BLaER1 treated with 17β-estradiol and CSF1 and Interleukin-3, amounts not matched to agents 10 nM and 100 nM (cell line): ENCODE measurements around the gene IFT25.

Source experiments
- H3K27ac ChIP-seq, 11 experiments: shearing (Covaris generic); formaldehyde crosslinking; 2 replicates each; pipeline ENCODE4 v1.8.1; 2022
- H3K27me3 ChIP-seq, 11 experiments: shearing (Covaris generic); formaldehyde crosslinking; 2 replicates each; pipeline ENCODE4 v1.8.1; 2022
- H3K36me3 ChIP-seq, 11 experiments: shearing (Covaris generic); formaldehyde crosslinking; 2 replicates each; pipeline ENCODE4 v1.8.1; 2022
- H3K4me1 ChIP-seq, 10 experiments: shearing (Covaris generic); formaldehyde crosslinking; 2 replicates each; pipeline ENCODE4 v1.8.1; 2022
- H3K4me2 ChIP-seq, 11 experiments: shearing (Covaris generic); formaldehyde crosslinking; 2 replicates each; pipeline ENCODE4 v1.8.1; 2022
- H3K4me3 ChIP-seq, 10 experiments: shearing (Covaris generic); formaldehyde crosslinking; 2 replicates each; pipeline ENCODE4 v1.8.1; 2022
- H3K9ac ChIP-seq, 11 experiments: shearing (Covaris generic); formaldehyde crosslinking; 2 replicates each; pipeline ENCODE4 v1.8.1; 2022
- H3K9me3 ChIP-seq, 11 experiments: shearing (Covaris generic); formaldehyde crosslinking; replicated peaks in 1 of 11; 2 replicates each; pipeline ENCODE4 v1.8.1; 2022
- H4K20me1 ChIP-seq, 11 experiments: shearing (Covaris generic); formaldehyde crosslinking; 2 replicates each; pipeline ENCODE4 v1.8.1; 2022
- Cebpa-rat ChIP-seq, 11 experiments: shearing (Covaris generic); IDR thresholded peaks; 2 replicates each; pipeline ENCODE4 v1.8.1; 2022

Gene IFT25

GRCh38 chr1:53948291-53948690 is 2.8 kb upstream of the IFT25 start:
- no peak for TF ChIP-seq Cebpa-rat (IDR thresholded peaks at IDR 0.05)
- no peak overlapping the region for H3K4me3 ChIP-seq
- H3K9me3 ChIP-seq, result no peaks in the 10 kb centered on the region
- H3K27me3 ChIP-seq, result no peaks in the 10 kb centered on the region
- H3K9ac ChIP-seq, result peak overlapping the region in 5 of 11 experiments; percentile 10 to 83 (median 16); a peak in 4 of 22 replicates
- no peak overlapping the region for H3K27ac ChIP-seq
- peaks cover 3 to 44% (median 15%) of the 10 kb centered on the region in 11 experiments; a peak in 20 of 22 replicates for H4K20me1 ChIP-seq
- H3K4me2 ChIP-seq, result peak overlapping the region in 7 of 11 experiments; percentile 72 to 95 (median 89); a peak in 10 of 22 replicates
- H3K36me3 ChIP-seq, result peaks cover 22 to 40% (median 30%) of the 10 kb centered on the region in 11 experiments
- peaks cover 31 to 48% (median 37%) of the 10 kb centered on the region in 10 experiments for H3K4me1 ChIP-seq

GRCh38 chr1:53947172-53947907 is 1.8 kb upstream of the IFT25 start:
- H3K9ac ChIP-seq, result peak overlapping the region; percentile 73 to 83 (median 81); a peak in 21 of 22 replicates

GRCh38 chr1:53946252-53947171 is 1.0 kb upstream of the IFT25 start, which contains the start of gene LRRC42:
TSS of gene LRRC42 (plus strand) at chr1:53946350. CDS start at chr1:53952000, 5,650 bp downstream.
- H3K27ac ChIP-seq, result peak within 1 kb of the TSS; percentile 61 to 89 (median 80)
- H3K27me3 ChIP-seq, result no peaks in the 10 kb centered on the region
- peak within 1 kb of the TSS; percentile 86 to 98 (median 92) for H3K4me2 ChIP-seq
- H3K9me3 ChIP-seq, result no peaks in the 10 kb centered on the region
- peaks cover 3 to 35% (median 13%) of the 10 kb centered on the region in 11 experiments; a peak in 18 of 22 replicates for H4K20me1 ChIP-seq
- peak within 1 kb of the TSS; percentile 82 to 91 (median 88) for H3K9ac ChIP-seq
- H3K4me3 ChIP-seq, result peak within 1 kb of the TSS; percentile 75 to 98 (median 91)
- H3K36me3 ChIP-seq, result peaks cover 5 to 24% (median 13%) of the 10 kb centered on the region in 11 experiments; a peak in 19 of 22 replicates
- TF ChIP-seq Cebpa-rat (IDR thresholded peaks at IDR 0.05), result no peak
- peaks cover 31 to 49% (median 38%) of the 10 kb centered on the region in 10 experiments for H3K4me1 ChIP-seq

More at GRCh38 chr1:53947172-53947907, 1.8 kb upstream of the IFT25 start:
- Histone ChIP-seq H3K27me3 (no peaks in the 10 kb centered on the region), H3K4me2 (peak overlapping the region; percentile 72 to 95 (median 89)), H3K36me3 (peaks cover 13 to 32% (median 21%) of the 10 kb centered on the region in 11 experiments), H3K27ac (peak overlapping the region in 9 of 11 experiments; percentile 13 to 81 (median 68); a peak in 7 of 22 replicates), H4K20me1 (peaks cover 3 to 43% (median 15%) of the 10 kb centered on the region in 11 experiments; a peak in 20 of 22 replicates), H3K9me3 (no peaks in the 10 kb centered on the region), H3K4me1 (peaks cover 31 to 49% (median 38%) of the 10 kb centered on the region in 10 experiments), H3K4me3 (peak overlapping the region; percentile 57 to 98 (median 68))
- no peak for TF ChIP-seq Cebpa-rat (IDR thresholded peaks at IDR 0.05)

- Histone ChIP-seq H3K9me3 (no peaks in the 10 kb centered on the region), H3K27me3 (no peaks in the 10 kb centered on the region), H3K4me3 (peak overlapping the region; percentile 75 to 98 (median 91)), H3K4me1 (peaks cover 31 to 49% (median 38%) of the 10 kb centered on the region in 10 experiments), H3K4me2 (peak overlapping the region; percentile 86 to 98 (median 91)), H3K27ac (peak overlapping the region; percentile 61 to 89 (median 80)), H3K9ac (peak overlapping the region; percentile 82 to 91 (median 88)), H3K36me3 (peaks cover 4 to 20% (median 5%) of the 10 kb centered on the region in 11 experiments; a peak in 12 of 22 replicates), H4K20me1 (peaks cover 3 to 28% (median 12%) of the 10 kb centered on the region in 11 experiments; a peak in 17 of 22 replicates)
- no peak for TF ChIP-seq Cebpa-rat (IDR thresholded peaks at IDR 0.05)
Measured at GRCh38 chr1:53945183-53945432, 391 bp downstream of the IFT25 start.

- no peak for TF ChIP-seq Cebpa-rat (IDR thresholded peaks at IDR 0.05)
- H4K20me1 ChIP-seq, result peaks cover 3 to 23% (median 8%) of the 10 kb centered on the region in 11 experiments; a peak in 17 of 22 replicates
- peak overlapping the region; percentile 61 to 89 (median 80) for H3K27ac ChIP-seq
Measured at GRCh38 chr1:53944469-53945182, 873 bp downstream of the IFT25 start.

GRCh38 chr1:53943490-53944043 is 1.9 kb downstream of the IFT25 start:
- H3K9ac ChIP-seq, result peak overlapping the region in 1 of 11 experiments; percentile 87; a peak in 3 of 22 replicates
- H3K4me1 ChIP-seq, result peaks cover 31 to 42% (median 36%) of the 10 kb centered on the region in 10 experiments
- H4K20me1 ChIP-seq, result peaks cover 0 to 13% (median 0%) of the 10 kb centered on the region in 11 experiments; a peak in 5 of 22 replicates
- H3K9me3 ChIP-seq, result no peaks in the 10 kb centered on the region
- no peak for TF ChIP-seq Cebpa-rat (IDR thresholded peaks at IDR 0.05)
- no peaks in the 10 kb centered on the region for H3K27me3 ChIP-seq
- H3K4me3 ChIP-seq, result peak overlapping the region in 2 of 10 experiments; percentile 91 to 98; a peak in 1 of 20 replicates
- peak overlapping the region; percentile 4 to 98 (median 90); a peak in 20 of 22 replicates for H3K4me2 ChIP-seq
- no peak overlapping the region for H3K27ac ChIP-seq
- H3K36me3 ChIP-seq, result peaks cover 0 to 26% (median 14%) of the 10 kb centered on the region in 11 experiments; a peak in 19 of 22 replicates

More at GRCh38 chr1:53944469-53945182, 873 bp downstream of the IFT25 start:
- peak overlapping the region; percentile 86 to 98 (median 91) for H3K4me2 ChIP-seq
- H3K27me3 ChIP-seq, result no peaks in the 10 kb centered on the region
- peaks cover 31 to 46% (median 38%) of the 10 kb centered on the region in 10 experiments for H3K4me1 ChIP-seq
- H3K9me3 ChIP-seq, result no peaks in the 10 kb centered on the region
- H3K4me3 ChIP-seq, result peak overlapping the region; percentile 75 to 98 (median 91)
- peak overlapping the region; percentile 82 to 91 (median 88) for H3K9ac ChIP-seq
- peaks cover 3 to 20% (median 6%) of the 10 kb centered on the region in 11 experiments; a peak in 13 of 22 replicates for H3K36me3 ChIP-seq

GRCh38 chr1:53943090-53943489 is 2.4 kb downstream of the IFT25 start:
- Histone ChIP-seq H3K4me1 (peaks cover 29 to 37% (median 31%) of the 10 kb centered on the region in 10 experiments), H3K9ac (no peak overlapping the region), H3K27ac (no peak overlapping the region), H3K9me3 (no peaks in the 10 kb centered on the region), H3K4me2 (peak overlapping the region in 4 of 11 experiments; percentile 86 to 96 (median 90); a peak in 2 of 22 replicates), H3K4me3 (no peak overlapping the region), H3K27me3 (no peaks in the 10 kb centered on the region), H4K20me1 (peaks cover 0 to 8% (median 0%) of the 10 kb centered on the region in 11 experiments; a peak in 3 of 22 replicates), H3K36me3 (peaks cover 0 to 31% (median 18%) of the 10 kb centered on the region in 11 experiments; a peak in 19 of 22 replicates)
- no peak for TF ChIP-seq Cebpa-rat (IDR thresholded peaks at IDR 0.05)
